GM23338 (cell line): ENCODE data around the gene PEDS1. TPM values are rescaled to one million over a fixed set of nuclear protein-coding genes. Genes with fewer than 3 reads are reported as not detected.

Source experiments
- ATAC-seq: fragments of 200-7000 bp; cut with Tn5 transposase; 3 replicates; pipeline ENCODE4 v1.9.1; 2020
- DNase-seq: peaks from one replicate; pipeline ENCODE4 v3.0.0-alpha.2; 2015; ENCODE audit warnings: low spot score
- H2AFZ ChIP-seq: fragments of 200-600 bp; sonication (generic); 2 replicates; pipeline ENCODE4 v1.8.0; 2016; ENCODE audit warnings: antibody characterized with exemption, mild to moderate bottlenecking, moderate library complexity
- H3F3A ChIP-seq: fragments of 200-600 bp; sonication (generic); replicated peaks from 2 replicates; pipeline ENCODE4 v1.8.0; 2017; ENCODE audit warnings: antibody characterized with exemption, mixed run types, low read depth
- H3K27ac ChIP-seq: fragments of 200-600 bp; sonication (generic); 2 replicates; pipeline ENCODE4 v1.6.1; 2016; ENCODE audit warnings: low read depth
- H3K27me3 ChIP-seq: fragments of 200-600 bp; sonication (generic); 2 replicates; pipeline ENCODE4 v1.8.0; 2016; ENCODE audit warnings: mild to moderate bottlenecking, mixed run types, moderate library complexity; ENCODE audit not compliant: insufficient read depth
- H3K36me3 ChIP-seq: fragments of 200-600 bp; sonication (generic); 2 replicates; pipeline ENCODE4 v1.8.0; 2016; ENCODE audit warnings: mild to moderate bottlenecking; ENCODE audit not compliant: insufficient read depth
- H3K4me1 ChIP-seq: fragments of 200-600 bp; sonication (generic); 2 replicates; pipeline ENCODE4 v1.8.0; 2016; ENCODE audit warnings: mild to moderate bottlenecking, moderate library complexity; ENCODE audit not compliant: insufficient read depth
- H3K4me2 ChIP-seq: fragments of 200-600 bp; sonication (generic); 2 replicates; pipeline ENCODE4 v1.7.1; 2017; ENCODE audit warnings: mixed run types
- H3K4me3 ChIP-seq: fragments of 200-600 bp; sonication (generic); 2 replicates; pipeline ENCODE4 v1.6.1; 2016; ENCODE audit warnings: mixed run types
- H3K79me2 ChIP-seq: fragments of 200-600 bp; sonication (generic); replicated peaks from 2 replicates; pipeline ENCODE4 v1.8.0; 2017; ENCODE audit warnings: mild to moderate bottlenecking; ENCODE audit not compliant: insufficient read depth
- H3K9me2 ChIP-seq: fragments of 200-600 bp; sonication (generic); 2 replicates; pipeline ENCODE4 v1.8.0; 2017; ENCODE audit not compliant: insufficient read depth
- H4K20me1 ChIP-seq: fragments of 200-600 bp; sonication (generic); replicated peaks from 2 replicates; pipeline ENCODE4 v1.8.0; 2017; ENCODE audit warnings: mild to moderate bottlenecking; ENCODE audit not compliant: insufficient read depth
- H3K27ac Mint-ChIP-seq: 2 replicates; pipeline ENCODE4 v1.8.0; 2020; ENCODE audit warnings: inconsistent platforms, mild to moderate bottlenecking, moderate library complexity, mixed read lengths
- H3K27me3 Mint-ChIP-seq: 3 replicates; pipeline ENCODE4 v1.8.0; 2022; ENCODE audit warnings: low read depth, mild to moderate bottlenecking, moderate library complexity, mixed read lengths, inconsistent platforms; ENCODE audit not compliant: insufficient read depth, poor library complexity
- H3K36me3 Mint-ChIP-seq: 3 replicates; pipeline ENCODE4 v1.8.0; 2021; ENCODE audit warnings: low read depth, mild to moderate bottlenecking, inconsistent platforms, moderate library complexity, mixed read lengths
- H3K4me1 Mint-ChIP-seq: 3 replicates; pipeline ENCODE4 v1.8.0; 2020; ENCODE audit warnings: mild to moderate bottlenecking, inconsistent platforms, mixed read lengths
- H3K4me3 Mint-ChIP-seq: 3 replicates; pipeline ENCODE4 v1.8.0; 2021; ENCODE audit warnings: moderate library complexity, mild to moderate bottlenecking, inconsistent platforms, mixed read lengths
- H3K9me3 Mint-ChIP-seq: 3 replicates; pipeline ENCODE4 v1.8.0; 2020; ENCODE audit warnings: moderate library complexity, mild to moderate bottlenecking, inconsistent platforms, mixed read lengths
- ETS1 ChIP-seq: IDR thresholded peaks from 2 replicates; pipeline ENCODE4 v1.6.1; 2016; ENCODE audit warnings: antibody characterized with exemption
- EZH2 ChIP-seq: fragments of 200-600 bp; sonication (generic); IDR thresholded peaks from one replicate; pipeline ENCODE4 v1.8.0; 2017; ENCODE audit warnings: antibody characterized with exemption, mild to moderate bottlenecking, low read depth; ENCODE audit not compliant: unreplicated experiment
- EZH2phosphoT487 ChIP-seq: fragments of 200-600 bp; sonication (generic); IDR thresholded peaks from one replicate; pipeline ENCODE4 v1.8.1; 2018; ENCODE audit warnings: antibody characterized with exemption; ENCODE audit not compliant: unreplicated experiment
- POLR2AphosphoS5 ChIP-seq: IDR thresholded peaks from 2 replicates; pipeline ENCODE4 v1.6.1; 2016; ENCODE audit warnings: antibody characterized with exemption, low read depth
- STAT1 ChIP-seq: IDR thresholded peaks from one replicate; pipeline ENCODE4 v1.6.1; 2016; ENCODE audit warnings: antibody characterized with exemption; ENCODE audit not compliant: unreplicated experiment
- ZNF114 ChIP-seq: fragments of 250-450 bp; sonication (Bioruptor Pico); IDR thresholded peaks from 2 replicates; pipeline ENCODE4 v1.5.0; 2020; ENCODE audit warnings: mild to moderate bottlenecking, moderate library complexity
- ZNF331 ChIP-seq: fragments of 250-450 bp; sonication (Bioruptor Pico); IDR thresholded peaks from 2 replicates; pipeline ENCODE4 v1.5.0; 2020; ENCODE audit warnings: low read depth, mild to moderate bottlenecking, moderate library complexity
- polyA plus RNA-seq: library from polyadenylated mRNA; unstranded; fragments of >200 nt; fragmentation: Nextera tagmentation; extraction: Ambion mirVana; gene quantifications from 2 replicates; pipeline ENCODE4 v1.2.1, GENCODE V29; 2016
- total RNA-seq: library from RNA; depleted of rRNA; stranded (reverse); fragments of >200 nt; shearing (Covaris generic); gene quantifications from 2 replicates; pipeline ENCODE4 v1.2.3, GENCODE V29; 2014
- TF ChIP-seq, protein P1 (sequence below): fragments of 250-450 bp; sonication (Bioruptor Pico); IDR thresholded peaks from 2 replicates; pipeline ENCODE4 v1.5.0; 2020; ENCODE audit warnings: mild to moderate bottlenecking, moderate library complexity

Gene PEDS1
- total and polyA plus RNA-seq, 2 experiments from 2014 or later = 34.5 to 43.6 TPM

- TF ChIP-seq, protein P1, sequence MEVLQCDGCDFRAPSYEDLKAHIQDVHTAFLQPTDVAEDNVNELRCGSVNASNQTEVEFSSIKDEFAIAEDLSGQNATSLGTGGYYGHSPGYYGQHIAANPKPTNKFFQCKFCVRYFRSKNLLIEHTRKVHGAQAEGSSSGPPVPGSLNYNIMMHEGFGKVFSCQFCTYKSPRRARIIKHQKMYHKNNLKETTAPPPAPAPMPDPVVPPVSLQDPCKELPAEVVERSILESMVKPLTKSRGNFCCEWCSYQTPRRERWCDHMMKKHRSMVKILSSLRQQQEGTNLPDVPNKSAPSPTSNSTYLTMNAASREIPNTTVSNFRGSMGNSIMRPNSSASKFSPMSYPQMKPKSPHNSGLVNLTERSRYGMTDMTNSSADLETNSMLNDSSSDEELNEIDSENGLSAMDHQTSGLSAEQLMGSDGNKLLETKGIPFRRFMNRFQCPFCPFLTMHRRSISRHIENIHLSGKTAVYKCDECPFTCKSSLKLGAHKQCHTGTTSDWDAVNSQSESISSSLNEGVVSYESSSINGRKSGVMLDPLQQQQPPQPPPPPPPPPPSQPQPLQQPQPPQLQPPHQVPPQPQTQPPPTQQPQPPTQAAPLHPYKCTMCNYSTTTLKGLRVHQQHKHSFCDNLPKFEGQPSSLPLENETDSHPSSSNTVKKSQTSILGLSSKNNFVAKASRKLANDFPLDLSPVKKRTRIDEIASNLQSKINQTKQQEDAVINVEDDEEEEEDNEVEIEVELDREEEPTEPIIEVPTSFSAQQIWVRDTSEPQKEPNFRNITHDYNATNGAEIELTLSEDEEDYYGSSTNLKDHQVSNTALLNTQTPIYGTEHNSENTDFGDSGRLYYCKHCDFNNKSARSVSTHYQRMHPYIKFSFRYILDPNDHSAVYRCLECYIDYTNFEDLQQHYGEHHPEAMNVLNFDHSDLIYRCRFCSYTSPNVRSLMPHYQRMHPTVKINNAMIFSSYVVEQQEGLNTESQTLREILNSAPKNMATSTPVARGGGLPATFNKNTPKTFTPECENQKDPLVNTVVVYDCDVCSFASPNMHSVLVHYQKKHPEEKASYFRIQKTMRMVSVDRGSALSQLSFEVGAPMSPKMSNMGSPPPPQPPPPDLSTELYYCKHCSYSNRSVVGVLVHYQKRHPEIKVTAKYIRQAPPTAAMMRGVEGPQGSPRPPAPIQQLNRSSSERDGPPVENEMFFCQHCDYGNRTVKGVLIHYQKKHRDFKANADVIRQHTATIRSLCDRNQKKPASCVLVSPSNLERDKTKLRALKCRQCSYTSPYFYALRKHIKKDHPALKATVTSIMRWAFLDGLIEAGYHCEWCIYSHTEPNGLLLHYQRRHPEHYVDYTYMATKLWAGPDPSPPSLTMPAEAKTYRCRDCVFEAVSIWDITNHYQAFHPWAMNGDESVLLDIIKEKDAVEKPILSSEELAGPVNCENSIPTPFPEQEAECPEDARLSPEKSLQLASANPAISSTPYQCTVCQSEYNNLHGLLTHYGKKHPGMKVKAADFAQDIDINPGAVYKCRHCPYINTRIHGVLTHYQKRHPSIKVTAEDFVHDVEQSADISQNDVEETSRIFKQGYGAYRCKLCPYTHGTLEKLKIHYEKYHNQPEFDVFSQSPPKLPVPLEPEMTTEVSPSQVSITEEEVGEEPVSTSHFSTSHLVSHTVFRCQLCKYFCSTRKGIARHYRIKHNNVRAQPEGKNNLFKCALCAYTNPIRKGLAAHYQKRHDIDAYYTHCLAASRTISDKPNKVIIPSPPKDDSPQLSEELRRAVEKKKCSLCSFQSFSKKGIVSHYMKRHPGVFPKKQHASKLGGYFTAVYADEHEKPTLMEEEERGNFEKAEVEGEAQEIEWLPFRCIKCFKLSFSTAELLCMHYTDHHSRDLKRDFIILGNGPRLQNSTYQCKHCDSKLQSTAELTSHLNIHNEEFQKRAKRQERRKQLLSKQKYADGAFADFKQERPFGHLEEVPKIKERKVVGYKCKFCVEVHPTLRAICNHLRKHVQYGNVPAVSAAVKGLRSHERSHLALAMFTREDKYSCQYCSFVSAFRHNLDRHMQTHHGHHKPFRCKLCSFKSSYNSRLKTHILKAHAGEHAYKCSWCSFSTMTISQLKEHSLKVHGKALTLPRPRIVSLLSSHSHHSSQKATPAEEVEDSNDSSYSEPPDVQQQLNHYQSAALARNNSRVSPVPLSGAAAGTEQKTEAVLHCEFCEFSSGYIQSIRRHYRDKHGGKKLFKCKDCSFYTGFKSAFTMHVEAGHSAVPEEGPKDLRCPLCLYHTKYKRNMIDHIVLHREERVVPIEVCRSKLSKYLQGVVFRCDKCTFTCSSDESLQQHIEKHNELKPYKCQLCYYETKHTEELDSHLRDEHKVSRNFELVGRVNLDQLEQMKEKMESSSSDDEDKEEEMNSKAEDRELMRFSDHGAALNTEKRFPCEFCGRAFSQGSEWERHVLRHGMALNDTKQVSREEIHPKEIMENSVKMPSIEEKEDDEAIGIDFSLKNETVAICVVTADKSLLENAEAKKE (CRISPR knock-in tag) = no peak
- TF ChIP-seq ETS1 = no peak
- TF ChIP-seq ZNF114 (CRISPR knock-in tag) = no peak
- no peak for TF ChIP-seq STAT1
- no peak for TF ChIP-seq EZH2phosphoT487
Measured at GRCh38 chr20:50197463-50198179, 44.1 kb upstream of the PEDS1 start (continued).

- ATAC-seq (no peak), DNase-seq (no peak)
- Histone ChIP-seq H2AFZ (no peak overlapping the region), H3K4me3 (no peak overlapping the region), H3K9me2 (no peaks in the 10 kb centered on the region), H3K4me1 (peaks cover 23% of the 10 kb centered on the region), H3F3A (0 out of 2 replicates have a peak, but pooled peaks cover 8% of the 10 kb centered on the region), H3K27ac (0 out of 2 replicates have a peak overlapping the region, but pooled peaks have one; percentile 14), H4K20me1 (no peaks in the 10 kb centered on the region; the same call in 1 of the 2 replicates), H3K79me2 (peaks cover 26% of the 10 kb centered on the region), H3K36me3 (no peaks in the 10 kb centered on the region), H3K27me3 (no peaks in the 10 kb centered on the region), H3K4me2 (no peak overlapping the region)
- H3K36me3 Mint-ChIP-seq = peaks cover 36% of the 10 kb centered on the region
- H3K4me3 Mint-ChIP-seq = no peak overlapping the region
- peaks cover 50% of the 10 kb centered on the region for H3K4me1 Mint-ChIP-seq
- peaks cover 21% of the 10 kb centered on the region for H3K9me3 Mint-ChIP-seq
- H3K27ac Mint-ChIP-seq = no peak overlapping the region; the same call in 1 of the 2 replicates
- peaks cover 13% of the 10 kb centered on the region for H3K27me3 Mint-ChIP-seq
- TF ChIP-seq, protein P1 (CRISPR knock-in tag) = no peak
- no peak for TF ChIP-seq POLR2AphosphoS5
- TF ChIP-seq EZH2 = no peak
- TF ChIP-seq ZNF331 (CRISPR knock-in tag) = no peak
Measured at GRCh38 chr20:50196896-50197295, 43.4 kb upstream of the PEDS1 start.
